T-helper 1 cell (primary cell): ENCODE data around the gene ANKRD36B.
A peak's percentile ranks its signal among the peaks of the same experiment; 100 is the strongest.
"Not testable (repeated sequence)": the region's sequence is repeated elsewhere in the genome, so short reads cannot be mapped to it uniquely, and the experiment has no call there.

Source experiments
- DNase-seq, 5 donors: peaks; one replicate each; pipeline ENCODE4 v3.0.0-alpha.2; 2012 to 2020

Gene ANKRD36B

GRCh38 chr2:97548536-97548935 is 41.1 kb downstream of the ANKRD36B start:
- DNase-seq, result not testable (repeated sequence)

GRCh38 chr2:97546711-97547110 is 43.0 kb downstream of the ANKRD36B start:
- no peak for DNase-seq

- DNase-seq, result not testable (repeated sequence)
Observed at GRCh38 chr2:97544911-97545310, 44.8 kb downstream of the ANKRD36B start.

GRCh38 chr2:97525904-97526303 is 63.8 kb downstream of the ANKRD36B start:
- DNase-seq, result not testable (repeated sequence)

- DNase-seq, result not testable (repeated sequence)
Observed at GRCh38 chr2:97523816-97524215, 65.9 kb downstream of the ANKRD36B start.

- not testable (repeated sequence) for DNase-seq
Observed at GRCh38 chr2:97522916-97523555, 66.6 kb downstream of the ANKRD36B start.

GRCh38 chr2:97495651-97496050 is 94.0 kb downstream of the ANKRD36B start:
- not testable (repeated sequence) for DNase-seq

- peak in 3 of 5 donors; percentile 1 to 7 (median 6) for DNase-seq
Observed at GRCh38 chr2:97490141-97490540, 99.5 kb downstream of the ANKRD36B start.
